Fibroblast of the aortic adventitia (primary cell): ENCODE measurements around the gene BIN1. TPM values are rescaled to one million over a fixed set of nuclear protein-coding genes. Genes with fewer than 3 reads are reported as not detected.
"Not testable (repeated sequence)": the region's sequence is repeated elsewhere in the genome, so short reads cannot be mapped to it uniquely, and the experiment has no call there.

ENCODE experiments used
- DNase-seq: peaks from one replicate; pipeline ENCODE4 v3.0.0-alpha.2; 2010; ENCODE audit warnings: low read depth
- H3K4me3 ChIP-seq: 2 replicates; pipeline ENCODE4 v1.5.1; 2011; ENCODE audit warnings: low read depth, mild to moderate bottlenecking, control low read depth, low read length, moderate library complexity
- total RNA-seq: library from RNA; depleted of rRNA; stranded (reverse); fragments of >200 nt; gene quantifications from 2 replicates; pipeline ENCODE4 v1.2.3, GENCODE V29; 2012; ENCODE audit warnings: low replicate concordance
- TF ChIP-seq, protein P1 (sequence below): IDR thresholded peaks from 2 replicates; pipeline ENCODE4 v1.5.1; 2011; ENCODE audit warnings: mild to moderate bottlenecking, low read length, control low read depth, inconsistent platforms; ENCODE audit not compliant: insufficient read depth

BIN1 gene
- total RNA-seq, 1 donor, result 68.7 TPM

DNA sequence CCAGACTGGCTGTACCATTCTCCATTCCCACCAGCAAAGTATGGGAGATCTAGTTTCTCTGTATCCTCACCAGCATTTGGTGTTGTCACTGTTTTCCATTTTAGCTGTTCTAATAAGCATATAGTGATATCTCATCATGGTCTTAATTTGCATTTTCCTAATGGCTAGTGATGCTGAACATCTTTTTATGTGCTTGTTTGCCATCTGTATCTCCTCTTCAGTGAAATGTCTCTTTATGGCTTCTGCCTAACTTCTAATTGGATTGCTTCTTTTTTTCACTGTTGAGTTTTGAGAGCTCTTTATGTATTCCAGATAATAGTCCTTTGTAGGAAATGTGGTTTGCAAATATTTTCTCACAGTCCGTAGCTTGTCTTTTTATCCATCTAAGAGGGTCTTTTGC lies 18.9 kb upstream of the BIN1 start:
- H3K4me3 ChIP-seq, result no peak overlapping the region
- TF ChIP-seq, protein P1, sequence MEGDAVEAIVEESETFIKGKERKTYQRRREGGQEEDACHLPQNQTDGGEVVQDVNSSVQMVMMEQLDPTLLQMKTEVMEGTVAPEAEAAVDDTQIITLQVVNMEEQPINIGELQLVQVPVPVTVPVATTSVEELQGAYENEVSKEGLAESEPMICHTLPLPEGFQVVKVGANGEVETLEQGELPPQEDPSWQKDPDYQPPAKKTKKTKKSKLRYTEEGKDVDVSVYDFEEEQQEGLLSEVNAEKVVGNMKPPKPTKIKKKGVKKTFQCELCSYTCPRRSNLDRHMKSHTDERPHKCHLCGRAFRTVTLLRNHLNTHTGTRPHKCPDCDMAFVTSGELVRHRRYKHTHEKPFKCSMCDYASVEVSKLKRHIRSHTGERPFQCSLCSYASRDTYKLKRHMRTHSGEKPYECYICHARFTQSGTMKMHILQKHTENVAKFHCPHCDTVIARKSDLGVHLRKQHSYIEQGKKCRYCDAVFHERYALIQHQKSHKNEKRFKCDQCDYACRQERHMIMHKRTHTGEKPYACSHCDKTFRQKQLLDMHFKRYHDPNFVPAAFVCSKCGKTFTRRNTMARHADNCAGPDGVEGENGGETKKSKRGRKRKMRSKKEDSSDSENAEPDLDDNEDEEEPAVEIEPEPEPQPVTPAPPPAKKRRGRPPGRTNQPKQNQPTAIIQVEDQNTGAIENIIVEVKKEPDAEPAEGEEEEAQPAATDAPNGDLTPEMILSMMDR, result no peak

DNA sequence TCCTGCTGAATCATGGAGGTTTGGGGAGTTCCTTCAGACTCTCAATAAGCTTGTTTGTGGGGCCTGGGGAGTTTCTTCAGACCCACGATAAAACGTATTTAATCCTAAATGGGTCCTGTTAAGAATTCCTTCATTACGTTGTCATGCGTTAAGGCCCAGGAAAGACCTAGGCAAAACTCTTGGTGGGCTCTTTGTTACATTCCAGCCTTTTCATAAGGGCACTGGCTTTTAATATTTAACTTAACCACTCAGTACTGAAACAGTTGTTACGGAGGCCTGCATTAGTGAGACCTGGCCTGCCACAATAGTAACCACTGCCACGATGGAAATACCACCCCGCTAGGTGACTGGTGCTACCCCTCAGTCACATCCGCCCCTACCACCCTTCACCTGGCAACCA lies 17.5 kb upstream of the BIN1 start:
- H3K4me3 ChIP-seq, result no peak overlapping the region
- TF ChIP-seq, protein P1, result no peak
- no peak for DNase-seq

More for the DNA sequence above, 18.9 kb upstream of the BIN1 start:
- DNase-seq, result no peak

DNA sequence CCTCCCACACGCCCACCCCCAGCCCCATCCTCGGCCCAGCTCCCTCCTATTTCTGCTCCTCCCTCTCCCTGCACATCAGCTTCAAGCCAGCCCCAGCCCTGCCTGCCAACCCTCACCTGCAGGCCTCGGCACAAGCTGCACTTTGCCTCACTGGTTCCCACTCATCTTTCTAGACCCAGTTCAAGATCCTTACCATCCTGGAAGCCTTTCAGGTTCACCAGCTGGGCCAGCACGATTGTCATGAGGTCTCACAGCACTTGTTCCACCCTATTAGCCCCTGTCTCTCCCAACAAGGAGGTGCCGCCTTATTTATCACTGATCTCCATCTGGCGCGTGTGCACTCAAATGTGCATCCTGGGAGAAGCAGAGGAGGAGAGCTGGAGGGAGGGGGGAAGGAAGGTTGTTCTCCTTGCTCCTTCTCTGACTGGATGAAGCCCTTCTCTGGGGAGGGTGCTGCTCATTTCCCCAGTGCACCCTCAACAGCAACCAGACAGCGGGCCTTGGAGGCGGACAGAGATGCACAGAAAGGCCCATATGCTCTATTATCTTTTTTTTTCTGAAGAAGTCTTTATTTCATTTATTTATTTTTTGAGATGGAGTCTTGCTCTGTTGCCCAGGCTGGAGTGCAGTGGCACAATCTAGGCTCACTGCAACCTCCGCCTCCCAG lies 15.5 kb upstream of the BIN1 start:
- DNase-seq, result no peak
- H3K4me3 ChIP-seq, result no peak overlapping the region
- TF ChIP-seq, protein P1, result no peak

DNA sequence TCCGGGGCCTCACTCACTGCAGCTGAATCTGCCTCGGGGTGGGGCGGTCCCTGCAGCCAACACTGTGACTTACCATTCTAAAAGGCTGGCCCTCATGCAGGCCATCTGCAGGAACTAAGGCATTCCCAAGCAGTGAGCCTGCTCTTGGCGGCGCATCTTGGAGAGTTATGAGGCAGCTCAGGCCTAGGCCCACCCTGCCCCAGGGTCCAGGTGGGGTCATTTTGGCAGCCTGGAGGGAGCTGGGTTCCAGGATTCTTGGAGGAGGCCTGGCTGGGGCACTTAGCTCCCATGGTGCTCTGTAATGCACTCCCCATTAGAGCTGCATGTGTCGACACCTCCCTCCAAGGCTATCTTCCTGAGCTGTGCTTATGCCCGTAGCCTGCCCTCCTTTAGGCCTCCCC lies 14.8 kb upstream of the BIN1 start:
- TF ChIP-seq, protein P1, result no peak
- no peak overlapping the region for H3K4me3 ChIP-seq
- DNase-seq, result peak; percentile 85

DNA sequence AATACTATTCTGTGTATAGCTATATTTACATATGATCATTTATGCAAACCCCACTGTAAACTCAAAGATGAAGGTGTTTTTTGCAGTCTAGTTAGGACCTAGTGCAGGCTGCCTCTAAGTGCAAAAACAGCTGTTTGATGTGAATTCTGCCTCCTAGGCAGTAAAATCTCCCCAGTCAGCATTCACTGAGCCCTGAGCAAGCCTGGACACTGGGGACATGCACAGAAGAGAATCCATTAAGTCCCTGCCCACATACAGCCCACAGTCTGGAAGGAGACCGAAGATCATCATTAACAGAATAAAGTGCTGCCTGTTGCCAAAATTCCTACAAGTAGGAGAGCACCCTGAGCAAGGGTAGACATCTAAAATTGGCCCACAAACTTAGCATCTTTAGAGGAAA lies 14.4 kb upstream of the BIN1 start:
- TF ChIP-seq, protein P1, result no peak
- no peak for DNase-seq
- no peak overlapping the region for H3K4me3 ChIP-seq

DNA sequence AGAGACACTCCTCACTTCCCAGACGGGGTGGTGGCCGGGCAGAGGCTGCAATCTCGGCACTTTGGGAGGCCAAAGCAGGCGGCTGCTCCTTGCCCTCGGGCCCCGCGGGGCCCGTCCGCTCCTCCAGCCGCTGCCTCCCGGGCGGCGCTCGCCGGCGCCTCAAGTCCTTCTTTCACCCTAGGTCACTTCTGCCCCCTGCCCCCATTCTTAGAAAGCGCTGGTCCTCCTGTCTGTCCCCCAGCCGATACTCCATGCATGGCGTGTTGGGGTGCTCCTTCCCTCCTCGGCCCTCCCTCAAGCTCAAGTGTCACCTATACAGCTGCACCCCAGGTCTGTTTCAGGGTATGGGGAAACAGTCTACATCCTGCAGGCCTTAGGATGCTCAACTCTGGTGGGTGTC lies 13.5 kb upstream of the BIN1 start:
- not testable (repeated sequence) for H3K4me3 ChIP-seq, DNase-seq

DNA sequence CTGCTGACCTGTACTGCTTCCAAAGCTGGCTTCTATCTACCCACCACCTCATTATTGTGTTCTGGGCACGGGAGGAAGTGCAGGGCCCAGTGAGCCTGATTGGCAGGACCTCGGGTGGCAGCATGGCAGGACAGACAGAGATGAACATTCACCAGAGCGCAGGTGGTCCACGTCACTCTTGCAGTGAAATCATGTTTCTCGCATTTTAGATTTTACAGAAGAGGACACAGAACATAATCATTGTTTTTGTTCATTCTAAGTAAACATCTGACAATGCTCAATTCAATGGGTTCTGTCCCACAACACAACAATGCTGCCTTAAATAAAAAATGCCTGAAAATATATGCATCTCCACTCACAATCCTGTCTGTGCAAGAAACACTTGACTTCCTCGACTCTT lies 11.5 kb upstream of the BIN1 start:
- DNase-seq, result no peak
- TF ChIP-seq, protein P1, result no peak

More for the DNA sequence above, 11.5 kb upstream of the BIN1 start:
- H3K4me3 ChIP-seq, result no peak overlapping the region
